GM23248 (cell line): Measurements from ENCODE around the gene AAK1.

Experiments
- EZH2 ChIP-seq: fragments of 200-600 bp; sonication (generic); IDR thresholded peaks from 2 replicates; pipeline ENCODE4 v1.6.1; 2018; ENCODE audit warnings: antibody characterized with exemption, mild to moderate bottlenecking; ENCODE audit not compliant: insufficient read depth, poor library complexity, severe bottlenecking
- EZH2phosphoT487 ChIP-seq: fragments of 200-600 bp; sonication (generic); IDR thresholded peaks from 2 replicates; pipeline ENCODE4 v1.6.1; 2018; ENCODE audit warnings: antibody characterized with exemption, moderate library complexity, mild to moderate bottlenecking, low read depth; ENCODE audit not compliant: insufficient read depth

DNA sequence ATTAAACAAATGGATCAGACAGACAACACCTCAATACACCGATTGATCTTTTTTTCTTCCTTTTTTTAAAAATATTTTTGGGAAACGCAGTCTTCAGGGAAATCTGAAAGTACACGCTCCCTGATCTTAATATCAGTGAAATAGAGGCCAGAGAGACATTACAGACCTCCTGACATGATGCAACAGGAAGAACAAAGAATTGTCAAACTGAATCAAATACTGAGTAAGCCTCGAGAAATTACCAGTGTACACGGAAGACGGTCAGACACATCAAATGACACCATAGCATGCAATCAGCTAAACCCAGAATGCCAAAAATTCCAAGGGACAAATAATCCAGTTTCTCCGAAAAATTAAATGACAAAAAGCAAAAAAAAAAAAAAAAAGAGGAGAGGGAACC lies 126.1 kb downstream of the AAK1 start:
- no peak for TF ChIP-seq EZH2phosphoT487
- TF ChIP-seq EZH2 = no peak
